ENCODE measurements around the gene ABCA7.

DNA sequence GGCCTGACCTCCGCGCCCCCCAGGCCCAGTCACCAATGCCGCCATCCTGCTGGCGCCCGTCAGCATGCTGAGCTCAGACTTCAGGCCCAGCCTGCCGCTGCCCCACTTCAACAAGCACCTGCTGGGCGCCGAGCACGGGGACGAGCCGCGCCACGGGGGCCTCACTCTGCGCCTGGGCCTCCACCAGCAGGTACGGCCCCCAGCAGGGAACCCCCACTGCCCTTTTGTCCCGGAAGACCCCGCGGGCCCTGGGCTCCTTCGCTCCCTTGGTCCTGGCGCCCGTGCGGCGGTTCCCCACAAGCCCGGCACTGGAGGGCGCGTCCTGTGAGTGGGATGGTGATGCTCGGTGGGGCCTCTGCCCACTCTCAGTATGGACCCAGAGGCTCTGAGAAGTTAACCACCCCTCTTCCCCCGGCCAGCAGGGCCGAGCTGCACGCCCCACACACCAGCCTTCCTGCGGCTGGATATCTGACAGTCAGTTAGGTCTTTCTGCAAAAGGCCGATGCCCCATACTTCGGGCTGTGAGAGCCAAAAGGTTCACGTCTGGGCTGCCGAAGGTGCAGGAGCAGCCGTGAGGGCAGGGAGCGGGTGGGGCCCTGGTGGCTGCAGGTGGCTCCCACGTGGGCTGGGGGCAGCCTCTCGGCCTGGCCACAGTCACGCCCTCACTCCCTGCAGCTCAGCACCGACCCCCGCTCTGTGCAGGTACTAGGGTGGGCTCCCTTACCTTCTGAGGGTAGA, 47.8 kb upstream of the ABCA7 start:
- no peak for TF ChIP-seq GABPA (IDR thresholded peaks at IDR 0.05 in 1 of 2, conservative IDR thresholded peaks at IDR 0.05 in 1 of 2)
- no peak for TF ChIP-seq EGR1 (IDR thresholded peaks at IDR 0.05; ENCODE audit: low read depth in 2 of 2)
- TF ChIP-seq, protein P1, sequence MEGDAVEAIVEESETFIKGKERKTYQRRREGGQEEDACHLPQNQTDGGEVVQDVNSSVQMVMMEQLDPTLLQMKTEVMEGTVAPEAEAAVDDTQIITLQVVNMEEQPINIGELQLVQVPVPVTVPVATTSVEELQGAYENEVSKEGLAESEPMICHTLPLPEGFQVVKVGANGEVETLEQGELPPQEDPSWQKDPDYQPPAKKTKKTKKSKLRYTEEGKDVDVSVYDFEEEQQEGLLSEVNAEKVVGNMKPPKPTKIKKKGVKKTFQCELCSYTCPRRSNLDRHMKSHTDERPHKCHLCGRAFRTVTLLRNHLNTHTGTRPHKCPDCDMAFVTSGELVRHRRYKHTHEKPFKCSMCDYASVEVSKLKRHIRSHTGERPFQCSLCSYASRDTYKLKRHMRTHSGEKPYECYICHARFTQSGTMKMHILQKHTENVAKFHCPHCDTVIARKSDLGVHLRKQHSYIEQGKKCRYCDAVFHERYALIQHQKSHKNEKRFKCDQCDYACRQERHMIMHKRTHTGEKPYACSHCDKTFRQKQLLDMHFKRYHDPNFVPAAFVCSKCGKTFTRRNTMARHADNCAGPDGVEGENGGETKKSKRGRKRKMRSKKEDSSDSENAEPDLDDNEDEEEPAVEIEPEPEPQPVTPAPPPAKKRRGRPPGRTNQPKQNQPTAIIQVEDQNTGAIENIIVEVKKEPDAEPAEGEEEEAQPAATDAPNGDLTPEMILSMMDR (IDR thresholded peaks at IDR 0.05; ENCODE audit: low read depth, low read length, missing input control): no peak
- TF ChIP-seq TAF1 (conservative IDR thresholded peaks at IDR 0.05): no peak
